HCT116 (cell line): Measurements from ENCODE around the gene B3GALT2. TPM values are rescaled to one million over a fixed set of nuclear protein-coding genes. Genes with fewer than 3 reads are reported as not detected.
A peak's percentile ranks its signal among the peaks of the same experiment; 100 is the strongest.

ENCODE experiments used
- ATAC-seq: fragments of 200-7000 bp; cut with Tn5 transposase; 2 replicates; pipeline ENCODE4 v1.9.1; 2020; ENCODE audit warnings: mild to moderate bottlenecking, moderate library complexity
- BruUV-seq: library from RNA; stranded (reverse); fragments of 400-500 nt; replicated peaks from 2 replicates; lab custom pipeline; 2021; lab: Mats Ljungman, UMichigan
- CTCF ChIA-PET: fragments of 300-600 bp; sonication (Branson Sonifier 250); formaldehyde crosslinking; loops from one replicate; lab custom pipeline; 2021; ENCODE audit warnings: antibody characterized with exemption; lab: Charles Lee
- POLR2A ChIA-PET: fragments of 300-600, 350-600 bp; sonication (Branson Sonifier 250); formaldehyde crosslinking; loops from one replicate; lab custom pipeline; 2021; ENCODE audit warnings: antibody characterized with exemption; lab: Charles Lee
- RAD21 ChIA-PET, 2 experiments: fragments of 300-600 bp; sonication (Branson Sonifier 250); formaldehyde crosslinking; loops; one replicate each; lab custom pipeline; 2023; ENCODE audit warnings: low total read pairs in 2 of 2; ENCODE audit not compliant: uncharacterized antibody in 2 of 2, unreplicated experiment in 2 of 2, low non-redundant PET in 1 of 2; lab: Charles Lee
- DNase-seq: peaks from one replicate; pipeline ENCODE4 v3.0.0-alpha.2; 2010; ENCODE audit warnings: low read depth, low spot score
- H2AFZ ChIP-seq: fragments of 200-600 bp; shearing (Covaris generic), sonication (generic); 2 replicates; pipeline ENCODE4 v1.6.1; 2017; ENCODE audit warnings: low read depth, mixed run types, mixed read lengths, antibody characterized with exemption, low read length; ENCODE audit not compliant: poor library complexity, severe bottlenecking
- H3K27ac ChIP-seq: 2 replicates; pipeline ENCODE4 v1.5.1; 2012; ENCODE audit warnings: low read depth, low read length
- H3K27me3 ChIP-seq: fragments of 200-600 bp; sonication (generic); 2 replicates; pipeline ENCODE4 v1.6.1; 2016; ENCODE audit warnings: mixed run types, low read length, mixed read lengths; ENCODE audit not compliant: insufficient read depth
- H3K36me3 ChIP-seq, 2 experiments: fragments of 200-500 bp in 1 of 2; fragments of 200-600 bp in 1 of 2; sonication (Bioruptor generic) in 1 of 2; sonication (generic) in 1 of 2; 2 replicates each; pipeline versions ENCODE4 v1.5.1 to v1.6.1; 2014 to 2016; ENCODE audit warnings: low read length in 2 of 2, inconsistent platforms in 1 of 2, mixed read lengths in 1 of 2, mixed run types in 1 of 2; ENCODE audit not compliant: insufficient read depth in 2 of 2, control insufficient read depth in 1 of 2
- H3K4me1 ChIP-seq, 2 experiments: fragments of 200-600 bp in 1 of 2; sonication (generic) in 1 of 2; 2 replicates each; pipeline versions ENCODE4 v1.5.1 to v1.6.1; 2012 to 2017; ENCODE audit warnings: low read length in 2 of 2, inconsistent platforms in 1 of 2, mild to moderate bottlenecking in 1 of 2, mixed read lengths in 1 of 2, mixed run types in 1 of 2, moderate library complexity in 1 of 2; ENCODE audit not compliant: insufficient read depth in 2 of 2, control insufficient read depth in 1 of 2
- H3K4me2 ChIP-seq: fragments of 200-600 bp; sonication (generic); 2 replicates; pipeline ENCODE4 v1.6.1; 2017; ENCODE audit warnings: mixed run types, low read length, mixed read lengths
- H3K4me3 ChIP-seq, 2 experiments: fragments of 200-600 bp in 1 of 2; sonication (generic) in 1 of 2; replicated peaks in 1 of 2; 2 replicates each; pipeline ENCODE4 v1.5.1; 2011 to 2016; ENCODE audit warnings: low read length in 2 of 2, control low read depth in 1 of 2, low read depth in 1 of 2, mild to moderate bottlenecking in 1 of 2, mixed read lengths in 1 of 2, mixed run types in 1 of 2
- H3K79me2 ChIP-seq: fragments of 200-600 bp; sonication (generic); 2 replicates; pipeline ENCODE4 v1.6.1; 2017; ENCODE audit warnings: mild to moderate bottlenecking, mixed run types, low read length, moderate library complexity, mixed read lengths; ENCODE audit not compliant: insufficient read depth
- H3K9ac ChIP-seq: fragments of 200-600 bp; sonication (generic); 2 replicates; pipeline ENCODE4 v1.6.1; 2016; ENCODE audit warnings: low read length, mixed read lengths
- H3K9me2 ChIP-seq: fragments of 200-600 bp; sonication (generic), shearing (Covaris generic); 2 replicates; pipeline ENCODE4 v1.6.1; 2017; ENCODE audit warnings: mixed run types, mild to moderate bottlenecking, moderate library complexity; ENCODE audit not compliant: insufficient read depth
- H3K9me3 ChIP-seq, 2 experiments: fragments of 200-500 bp in 1 of 2; fragments of 200-600 bp in 1 of 2; sonication (Bioruptor generic) in 1 of 2; sonication (generic) in 1 of 2; 2 replicates each; pipeline ENCODE4 v1.6.1; 2014 to 2017; ENCODE audit warnings: low read length in 2 of 2, mixed read lengths in 2 of 2, inconsistent platforms in 1 of 2, low read depth in 1 of 2, mild to moderate bottlenecking in 1 of 2, mixed run types in 1 of 2, moderate library complexity in 1 of 2; ENCODE audit not compliant: control insufficient read depth in 1 of 2, insufficient read depth in 1 of 2
- H4K20me1 ChIP-seq: fragments of 200-600 bp; sonication (generic), shearing (Covaris generic); 2 replicates; pipeline ENCODE4 v1.6.1; 2017; ENCODE audit warnings: mixed run types, mild to moderate bottlenecking, moderate library complexity; ENCODE audit not compliant: insufficient read depth
- CTCF ChIP-seq, 3 experiments: fragments of 200-600 bp in 1 of 3; sonication (generic) in 1 of 3; IDR thresholded peaks in 2 of 3; conservative IDR thresholded peaks in 1 of 3; 2 replicates each; pipeline ENCODE4 v1.5.1; 2012 to 2017; ENCODE audit warnings: low read depth in 2 of 3, low read length in 2 of 3, antibody characterized with exemption in 1 of 3, borderline replicate concordance in 1 of 3, control low read depth in 1 of 3, mild to moderate bottlenecking in 1 of 3, mixed read lengths in 1 of 3, mixed run types in 1 of 3, moderate library complexity in 1 of 3; ENCODE audit not compliant: insufficient read depth in 1 of 3
- FOSL1 ChIP-seq: IDR thresholded peaks from 2 replicates; pipeline ENCODE4 v1.6.1; 2012; ENCODE audit warnings: low read depth
- MAX ChIP-seq: IDR thresholded peaks from 2 replicates; pipeline ENCODE4 v1.6.1; 2012
- RAD21 ChIP-seq: IDR thresholded peaks from 2 replicates; pipeline ENCODE4 v1.6.1; 2012; ENCODE audit warnings: low read depth, mild to moderate bottlenecking
- intact Hi-C: fragments of 100-400 bp; cut with micrococcal nuclease; formaldehyde crosslinking; loops from 2 replicates; pipeline ENCODE4 v1.10.0; 2022
- total RNA-seq: library from RNA; stranded (reverse); gene quantifications from one replicate; pipeline ENCODE4 v1.2.1, GENCODE V29; 2021; ENCODE audit not compliant: unreplicated experiment

B3GALT2 gene
- total RNA-seq, 1 experiment from 2014 or later, result 0.15 TPM

- H3K9ac ChIP-seq, result no peak overlapping the region
- intact Hi-C loops, result loop anchor here (5.0 kb wide), 1 partner anchor 1154 kb away; no protein-coding TSS in a partner anchor
- H3K9me2 ChIP-seq, result no peaks in the 10 kb centered on the region
- no peaks in the 10 kb centered on the region for H3K4me1 ChIP-seq
- H3K27me3 ChIP-seq, result no peaks in the 10 kb centered on the region
- H2AFZ ChIP-seq, result no peak overlapping the region
- DNase-seq (no peak), ATAC-seq (0 out of 2 replicates have a peak, but pooled peaks have one; percentile 46)
- TF ChIP-seq MAX (no peak), RAD21 (peak; percentile 59), CTCF (IDR thresholded peaks at IDR 0.05 in 2 of 3, conservative IDR thresholded peaks at IDR 0.05 in 1 of 3; ENCODE audit: borderline replicate concordance in 1 of 3, insufficient read depth in 1 of 3, low read depth in 2 of 3, low read length in 2 of 3) (peak; percentile 22 to 46 (median 26); a peak in 2 of 6 replicates)
- TSS peak; percentile 1 for BruUV-seq
- no peak overlapping the region for H3K27ac ChIP-seq
- H3K4me2 ChIP-seq, result no peak overlapping the region
- RAD21 ChIA-PET, result no interaction called here
- H3K36me3 ChIP-seq, result peaks cover 22 to 38% of the 10 kb centered on the region in 2 experiments
- H3K9me3 ChIP-seq, result no peaks in the 10 kb centered on the region
- POLR2A ChIA-PET, result no interaction called here
- CTCF ChIA-PET, result interaction anchor here (0.7 to 2.7 kb wide), 8 partner anchors 9 to 611 kb away, joined by 3 to 21 read pairs (median 6); partner anchors contain the start of gene CDC73
- peaks cover 68% of the 10 kb centered on the region for H3K79me2 ChIP-seq
- H4K20me1 ChIP-seq, result peaks cover 12% of the 10 kb centered on the region; the same call in 1 of the 2 replicates
- H3K4me3 ChIP-seq, result no peak overlapping the region
These were observed 43.1 kb downstream of the B3GALT2 start for GRCh38 chr1:193143285-193143684.

GRCh38 chr1:193142409-193142808 is 44.0 kb downstream of the B3GALT2 start:
- peaks cover 12% of the 10 kb centered on the region; the same call in 1 of the 2 replicates for H4K20me1 ChIP-seq
- POLR2A ChIA-PET, result interaction anchor here (1.0 kb wide), 1 partner anchor 83 kb away, joined by 3 read pairs; the partner anchor contains the start of genes RO60 and UCHL5
- intact Hi-C loops, result loop anchor here (5.0 kb wide), 1 partner anchor 1155 kb away; no protein-coding TSS in a partner anchor
- CTCF ChIA-PET, result interaction anchor here (0.6 to 2.7 kb wide), 8 partner anchors 8 to 612 kb away, joined by 3 to 21 read pairs (median 6); partner anchors contain the start of gene CDC73
- ATAC-seq (no peak), DNase-seq (no peak)
- no peaks in the 10 kb centered on the region for H3K27me3 ChIP-seq
- no peak overlapping the region for H3K4me3 ChIP-seq
- BruUV-seq, result no TSS peak
- no peak overlapping the region for H2AFZ ChIP-seq
- no peaks in the 10 kb centered on the region for H3K4me1 ChIP-seq
- no peaks in the 10 kb centered on the region for H3K9me3 ChIP-seq
- TF ChIP-seq FOSL1, result no peak
- TF ChIP-seq, all 23 proteins: peak for 0
- H3K9me2 ChIP-seq, result no peaks in the 10 kb centered on the region
- peaks cover 77% of the 10 kb centered on the region for H3K79me2 ChIP-seq
- H3K9ac ChIP-seq, result no peak overlapping the region
- RAD21 ChIA-PET, result no interaction called here
- H3K36me3 ChIP-seq, result peaks cover 18 to 41% of the 10 kb centered on the region in 2 experiments
- no peak overlapping the region for H3K27ac ChIP-seq
- H3K4me2 ChIP-seq, result no peak overlapping the region
